ENCODE results near the gene VWA8.
"Not testable (repeated sequence)": the region's sequence is repeated elsewhere in the genome, so short reads cannot be mapped to it uniquely, and the experiment has no call there.

The VWA8 gene

DNA sequence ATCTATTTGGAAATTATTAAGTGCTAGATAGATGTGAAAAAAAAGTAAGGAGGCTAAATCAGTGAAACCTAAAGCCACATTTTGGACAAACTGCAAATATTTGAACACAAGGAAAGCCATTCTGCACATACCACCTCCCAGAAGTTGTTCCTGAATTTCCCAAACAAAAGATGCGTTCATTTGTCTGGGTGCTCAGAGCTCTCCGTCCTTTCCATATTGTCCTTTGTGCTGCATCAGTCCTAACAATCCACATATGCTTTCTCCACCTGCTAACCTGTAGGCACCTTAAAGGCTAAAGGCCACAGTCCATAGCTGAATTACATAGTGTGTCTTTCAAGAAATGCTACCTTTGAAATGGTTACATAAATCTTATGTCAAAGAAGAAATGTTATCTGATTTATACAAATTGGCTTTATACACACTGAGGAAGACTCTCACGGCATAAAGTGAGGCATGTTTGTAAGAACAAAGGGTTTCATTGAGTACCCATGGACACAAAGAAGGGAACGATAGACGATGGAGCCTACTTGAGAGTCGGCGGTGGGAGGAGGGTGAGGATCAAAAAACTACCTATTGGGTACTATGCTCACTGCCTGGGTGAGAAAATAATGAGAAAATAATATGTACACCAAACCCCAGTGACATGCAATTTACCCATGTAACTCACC, 321.5 kb downstream of the VWA8 start:
- no peak for DNase-seq

DNA sequence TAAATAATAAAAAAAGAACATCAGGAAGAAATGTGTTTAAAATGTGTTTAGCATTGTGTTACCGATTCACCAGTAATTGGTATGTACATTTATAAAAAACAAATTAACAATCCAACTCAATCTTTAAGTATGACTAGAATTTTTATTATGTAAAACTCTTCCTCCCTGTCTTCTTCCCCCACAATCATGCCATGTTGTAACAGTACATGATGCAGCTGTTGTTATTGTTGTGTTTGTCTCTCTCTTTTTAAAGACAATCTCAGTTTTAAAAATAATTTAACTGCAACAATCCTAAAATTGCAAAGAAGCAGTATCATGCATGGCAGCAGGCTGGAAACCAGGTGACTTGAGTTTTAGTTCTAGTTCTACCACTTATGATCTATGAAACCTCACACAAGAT, 323.3 kb downstream of the VWA8 start:
- DNase-seq: no peak

DNA sequence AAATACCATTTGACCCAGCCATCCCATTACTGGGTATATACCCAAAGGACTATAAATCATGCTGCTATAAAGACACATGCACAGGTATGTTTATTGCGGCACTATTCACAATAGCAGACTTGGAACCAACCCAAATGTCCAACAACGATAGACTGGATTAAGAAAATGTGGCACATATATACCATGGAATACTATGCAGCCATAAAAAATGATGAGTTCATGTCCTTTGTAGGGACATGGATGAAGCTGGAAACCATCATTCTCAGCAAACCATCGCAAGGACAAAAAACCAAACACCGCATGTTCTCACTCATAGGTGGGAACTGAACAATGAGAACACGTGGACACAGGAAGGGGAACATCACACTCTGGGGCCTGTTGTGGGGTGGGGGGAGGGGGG, 323.9 kb downstream of the VWA8 start:
- not testable (repeated sequence) for DNase-seq

DNA sequence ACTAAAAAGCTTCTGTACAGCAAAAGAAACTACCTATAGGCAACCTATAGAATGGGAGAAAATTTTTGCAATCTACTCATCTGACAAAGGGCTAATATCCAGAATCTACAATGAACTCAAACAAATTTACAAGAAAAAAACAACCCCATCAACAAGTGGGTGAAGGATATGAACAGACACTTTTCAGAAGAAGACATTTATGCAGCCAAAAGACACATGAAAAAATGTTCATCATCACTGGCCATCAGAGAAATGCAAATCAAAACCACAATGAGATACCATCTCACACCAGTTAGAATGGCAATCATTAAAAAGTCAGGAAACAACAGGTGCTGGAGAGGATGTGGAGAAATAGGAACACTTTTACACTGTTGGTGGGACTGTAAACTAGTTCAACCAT, 324.3 kb downstream of the VWA8 start:
- DNase-seq: not testable (repeated sequence)

DNA sequence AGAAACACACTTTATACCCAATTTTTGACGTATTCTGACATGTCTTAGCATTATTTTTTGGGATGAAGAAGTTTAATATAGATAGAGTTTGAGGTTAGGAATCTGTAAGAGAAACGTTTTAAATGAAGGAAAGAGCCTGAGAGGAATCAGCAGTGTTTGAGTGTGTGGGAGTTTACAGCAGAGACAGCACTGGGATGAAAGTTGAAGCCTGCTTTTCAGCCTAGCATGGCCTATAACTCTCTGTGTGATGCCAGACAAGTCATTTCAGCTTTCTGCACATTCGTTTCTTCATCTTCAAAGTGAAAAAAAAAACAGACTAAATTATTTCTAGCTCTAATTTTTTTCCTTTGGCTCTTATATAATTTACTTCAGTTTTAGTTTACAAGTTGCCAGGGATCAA, 326.5 kb downstream of the VWA8 start:
- no peak for DNase-seq

DNA sequence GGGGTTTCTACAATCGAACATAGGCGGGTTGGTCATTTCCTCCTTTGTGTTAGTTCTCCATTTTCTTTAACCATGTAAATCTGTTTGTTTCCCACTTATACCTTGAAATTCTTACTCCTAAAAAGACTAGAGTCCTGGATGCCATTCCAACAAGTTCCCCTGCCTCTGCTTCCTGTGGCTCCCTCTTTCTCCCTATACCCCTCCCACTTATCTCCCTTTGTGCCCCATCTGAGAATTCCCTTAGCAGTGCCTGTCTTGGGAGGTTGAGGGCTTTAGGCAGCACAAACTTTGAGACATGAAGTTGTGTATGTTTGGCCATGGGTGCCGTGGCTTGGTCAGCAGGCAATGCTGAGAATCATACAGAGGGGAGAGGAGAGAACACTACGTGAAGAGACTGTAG, 327.1 kb downstream of the VWA8 start:
- no peak for DNase-seq

DNA sequence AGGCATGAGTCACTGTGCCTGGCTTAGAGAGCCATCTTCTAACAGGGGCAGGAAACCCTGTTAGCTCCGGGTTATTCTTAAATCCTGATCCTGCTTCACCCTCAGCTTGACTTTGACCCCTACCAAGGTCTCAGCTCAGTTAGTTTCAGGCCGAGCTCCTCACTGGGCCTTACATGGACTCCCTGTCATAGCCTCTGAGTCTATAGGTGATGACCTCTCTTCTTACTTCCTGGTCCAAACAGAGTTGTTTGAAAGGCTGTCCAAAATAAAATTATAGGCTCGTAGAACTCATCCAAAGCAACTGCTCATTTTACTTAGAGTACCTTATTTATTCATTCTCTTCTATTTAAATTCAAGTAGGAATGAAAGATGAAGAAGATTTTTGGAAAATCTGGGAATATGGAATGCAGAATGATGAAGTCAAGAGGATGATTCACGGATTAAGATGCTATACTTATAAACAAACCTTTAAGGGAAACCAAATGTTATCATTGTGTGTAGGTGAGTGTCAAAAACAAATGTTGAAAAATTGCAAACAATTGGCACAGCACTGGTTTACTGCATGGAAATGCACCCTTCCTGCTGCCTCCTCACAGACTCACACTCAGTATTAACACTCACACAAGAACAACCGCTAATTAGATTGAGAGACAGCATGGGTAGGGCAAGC, 329.5 kb downstream of the VWA8 start:
- no peak for DNase-seq

DNA sequence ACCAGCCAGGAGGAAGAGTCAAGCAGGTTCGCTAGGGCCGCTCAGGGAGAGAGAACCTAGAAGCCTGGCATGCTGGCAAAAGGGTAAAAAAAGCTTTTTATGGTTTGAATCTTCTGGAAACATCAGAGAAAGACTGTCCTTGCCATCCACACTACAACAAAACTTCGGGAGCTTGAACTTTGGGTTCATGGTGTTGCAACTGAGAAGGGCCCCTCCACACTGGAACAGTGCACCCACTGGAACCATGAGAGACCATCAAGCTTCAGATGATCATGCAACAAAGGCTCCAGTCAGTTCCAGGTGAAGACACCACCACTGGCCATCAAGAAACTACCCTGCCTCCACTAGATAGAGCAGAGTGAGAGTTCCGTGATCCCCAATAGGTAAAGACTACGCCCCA, 333.5 kb downstream of the VWA8 start:
- DNase-seq: no peak

DNA sequence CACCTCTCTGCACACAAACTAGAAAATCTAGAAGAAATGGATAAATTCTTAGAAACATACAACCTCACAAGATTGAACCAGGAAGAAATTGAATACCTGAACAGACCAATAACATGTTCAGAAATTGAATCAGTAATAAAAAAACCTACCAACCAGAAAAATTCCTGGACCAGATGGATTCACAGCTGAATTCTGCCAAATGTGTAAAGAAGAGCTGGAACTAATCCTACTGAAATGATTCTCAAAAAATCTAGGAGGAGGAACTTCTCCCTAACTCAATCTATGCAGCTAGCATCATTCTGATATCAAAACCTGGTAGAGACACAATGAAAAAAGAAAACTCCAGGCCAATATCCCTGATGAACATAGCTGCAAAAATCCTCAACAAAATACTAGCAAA, 336.9 kb downstream of the VWA8 start:
- no peak for DNase-seq

DNA sequence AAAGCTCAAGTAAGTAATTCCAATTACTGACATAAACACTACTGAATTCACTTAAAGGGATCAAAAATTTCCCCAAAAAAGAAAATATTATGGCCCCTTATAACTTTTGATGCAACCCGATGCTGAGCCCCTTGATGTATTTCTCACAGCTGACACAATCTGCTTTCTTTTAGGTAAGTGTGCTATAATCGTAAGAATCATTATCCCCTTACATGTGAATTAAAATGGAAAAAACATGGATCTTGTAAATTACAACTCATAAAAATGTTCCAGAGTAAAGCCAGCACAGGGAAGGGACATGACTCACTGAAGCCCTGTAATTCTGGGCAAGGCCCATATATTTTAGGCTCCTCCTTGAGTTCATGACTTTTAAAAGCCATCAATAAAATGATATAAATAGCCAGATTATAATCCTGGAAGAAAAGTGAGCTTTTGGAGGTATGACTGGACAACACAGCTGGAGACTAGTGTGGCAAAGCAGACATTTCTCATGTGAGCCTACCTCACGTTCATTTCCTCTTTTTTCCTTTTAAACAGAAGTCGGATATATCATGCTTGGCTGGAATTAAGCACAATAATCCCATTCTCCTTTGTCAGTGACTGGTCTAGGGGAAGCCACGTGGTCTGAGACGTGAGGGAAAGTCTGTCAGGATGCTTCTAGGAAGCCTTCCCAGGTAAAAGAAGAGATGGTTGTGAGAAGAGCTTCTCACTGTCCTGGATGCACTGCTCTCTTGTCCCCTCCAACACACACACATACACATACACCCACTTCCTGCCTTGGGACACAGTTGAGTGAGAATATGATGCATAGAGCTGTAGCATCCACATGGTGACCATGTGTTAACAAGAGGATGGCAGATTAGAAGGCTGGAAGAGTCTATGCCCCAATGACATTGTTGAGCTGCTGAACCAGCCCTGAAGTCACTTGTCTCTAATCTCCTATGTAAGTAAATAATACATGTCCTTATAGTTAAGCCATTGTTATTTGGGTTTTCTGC, 338.2 kb downstream of the VWA8 start:
- DNase-seq: no peak

DNA sequence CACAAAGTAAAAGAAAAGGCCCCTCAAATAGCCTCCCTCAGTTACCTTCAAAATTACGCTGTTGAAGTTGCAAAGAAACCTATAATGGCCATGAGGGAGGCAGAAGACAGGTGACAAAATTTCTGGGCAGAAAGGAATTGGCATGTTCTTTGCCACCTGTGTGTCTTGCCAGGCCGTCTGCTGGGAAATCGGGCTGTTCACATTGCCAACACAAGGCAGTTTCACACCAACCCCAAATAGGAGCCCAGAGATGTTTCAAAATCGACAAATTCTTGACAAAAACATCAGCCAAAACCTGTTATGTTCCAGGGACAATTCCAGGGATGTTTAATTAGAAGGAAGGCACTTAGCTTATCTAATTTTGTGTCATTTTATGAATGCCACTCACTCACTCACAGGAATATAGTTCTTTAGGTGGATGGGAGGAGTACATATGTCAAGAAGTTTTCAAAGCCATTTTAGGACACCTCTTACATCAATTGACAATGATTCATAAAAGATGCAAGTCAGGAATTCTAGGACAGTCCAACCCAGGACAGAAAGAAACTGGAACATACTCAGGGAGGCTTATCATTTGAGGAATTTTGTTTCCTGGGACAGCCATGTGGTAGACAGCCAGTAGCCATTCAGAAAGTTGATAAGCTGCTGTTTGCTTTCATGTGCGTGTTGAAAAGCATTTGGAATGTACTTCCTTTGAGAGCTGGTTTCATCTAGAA, 339.0 kb downstream of the VWA8 start:
- DNase-seq: no peak

DNA sequence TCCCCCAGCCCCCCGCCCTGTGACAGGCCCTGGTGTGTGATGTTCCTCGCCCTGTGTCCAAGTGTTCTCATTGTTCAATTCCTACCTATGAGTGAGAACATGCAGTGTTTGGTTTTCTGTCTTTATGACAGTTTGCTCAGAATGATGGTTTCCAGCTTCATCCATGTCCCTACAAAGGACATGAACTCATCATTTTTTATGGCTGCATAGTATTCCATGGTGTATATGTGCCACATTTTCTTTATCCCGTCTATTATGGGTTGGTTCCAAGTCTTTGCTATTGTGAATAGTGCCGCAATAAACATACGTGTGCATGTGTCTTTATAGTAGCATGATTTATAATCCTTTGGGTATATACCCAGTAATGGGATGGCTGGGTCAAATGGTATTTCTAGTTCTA, 343.3 kb downstream of the VWA8 start:
- DNase-seq: not testable (repeated sequence)

DNA sequence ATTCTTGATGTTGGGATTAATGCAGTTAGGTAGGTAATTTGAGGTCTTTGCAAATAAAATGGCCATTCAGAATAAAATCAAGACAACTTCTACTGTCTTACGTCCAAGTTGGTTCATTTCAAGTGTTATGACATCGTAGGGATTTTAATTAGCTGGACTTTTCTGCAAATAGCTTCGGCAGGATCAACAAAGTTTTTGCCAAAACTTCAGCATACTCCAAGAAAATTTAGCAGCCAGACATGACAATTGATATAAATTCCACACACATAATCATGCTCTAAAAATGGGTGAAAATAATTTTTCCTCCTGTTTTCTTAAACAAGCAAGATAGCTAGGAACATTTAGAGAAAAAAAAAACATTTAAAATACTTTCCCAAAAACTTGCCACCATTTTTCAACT, 344.8 kb downstream of the VWA8 start:
- DNase-seq: no peak

DNA sequence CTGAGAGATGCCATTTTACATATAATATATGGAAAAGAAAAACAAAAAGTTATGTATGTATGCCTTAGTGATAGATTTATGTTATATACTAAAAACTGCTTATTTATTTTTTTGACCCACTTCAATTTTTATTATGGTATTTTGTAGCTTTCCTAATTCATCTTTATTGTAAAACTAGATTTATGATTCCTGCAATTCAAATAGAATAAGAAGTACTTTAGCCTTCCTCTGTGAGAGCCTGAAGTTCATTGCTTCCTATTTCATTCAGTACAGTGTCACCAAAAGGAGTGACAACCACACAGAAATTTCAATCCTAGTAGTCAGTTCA, 345.4 kb downstream of the VWA8 start:
- DNase-seq: no peak

DNA sequence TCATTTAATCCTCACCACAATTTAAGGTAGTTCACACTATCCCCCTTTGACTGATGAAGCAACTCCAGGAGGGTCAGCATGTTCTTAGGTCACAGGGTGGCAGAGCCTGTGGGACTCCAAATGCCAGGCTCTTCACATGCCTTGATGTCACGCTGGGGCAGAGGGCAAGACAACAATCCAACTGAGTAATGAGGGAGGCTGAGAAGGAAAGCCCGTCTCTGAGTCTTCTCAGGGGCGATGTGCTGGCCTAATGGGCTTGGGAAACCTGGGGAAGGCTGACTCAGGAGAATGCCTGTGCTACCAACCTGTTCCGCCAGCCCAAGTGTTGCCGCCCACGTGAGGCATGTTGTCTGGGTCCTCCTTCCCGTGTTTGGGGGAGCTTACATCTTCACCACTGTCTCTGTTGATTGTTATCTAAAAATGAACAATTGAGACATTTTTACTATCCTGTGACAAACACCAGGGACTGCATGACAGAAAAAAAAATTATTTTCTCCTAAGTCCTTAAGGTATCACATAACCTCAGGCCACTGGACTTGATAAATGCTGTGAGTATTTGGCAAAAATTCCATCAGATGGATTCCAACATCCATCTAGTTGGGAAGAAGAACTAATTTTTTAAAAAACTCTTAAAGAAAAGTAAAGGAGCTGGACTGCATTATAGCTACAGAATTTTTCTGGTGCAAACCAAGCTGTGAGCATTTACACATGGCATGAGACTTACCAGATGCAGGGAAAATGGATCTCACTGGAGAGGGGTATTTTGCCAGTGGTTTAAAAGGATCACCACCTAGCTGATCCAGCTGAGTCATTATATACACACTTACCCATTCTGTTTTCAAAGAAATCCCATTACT, 346.0 kb downstream of the VWA8 start:
- DNase-seq: no peak

DNA sequence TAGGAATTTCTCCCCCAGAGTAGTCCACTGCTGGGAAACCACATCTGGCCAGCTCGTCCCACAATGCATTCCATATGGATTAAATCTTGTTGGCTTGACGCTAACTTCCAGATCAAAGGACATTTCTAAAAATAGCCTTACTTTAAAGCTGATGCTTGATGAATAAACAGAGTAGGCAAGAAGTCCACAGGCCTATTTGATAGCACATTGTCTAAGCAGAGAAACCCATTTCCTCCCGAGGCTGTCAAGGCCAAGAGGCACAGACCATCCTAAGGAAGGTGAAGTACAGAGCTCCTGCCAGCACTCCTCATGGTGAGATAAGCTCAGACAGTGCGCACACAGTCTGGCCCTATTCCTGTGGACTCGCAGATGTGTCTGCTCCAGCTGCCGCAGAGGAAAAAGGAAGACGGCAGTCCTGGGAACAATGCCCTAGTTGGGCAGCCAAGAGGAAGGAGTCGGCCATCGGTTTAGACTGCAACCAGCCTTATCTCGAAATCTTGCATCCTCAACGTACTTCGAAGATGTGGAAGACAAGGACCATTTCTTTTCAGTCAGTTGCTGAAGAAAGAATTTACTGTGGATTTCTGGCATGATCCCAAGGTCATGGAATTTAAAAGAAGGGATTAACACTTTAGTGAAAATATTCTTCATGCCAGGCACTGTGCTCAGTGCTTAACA, 346.8 kb downstream of the VWA8 start:
- no peak for DNase-seq

DNA sequence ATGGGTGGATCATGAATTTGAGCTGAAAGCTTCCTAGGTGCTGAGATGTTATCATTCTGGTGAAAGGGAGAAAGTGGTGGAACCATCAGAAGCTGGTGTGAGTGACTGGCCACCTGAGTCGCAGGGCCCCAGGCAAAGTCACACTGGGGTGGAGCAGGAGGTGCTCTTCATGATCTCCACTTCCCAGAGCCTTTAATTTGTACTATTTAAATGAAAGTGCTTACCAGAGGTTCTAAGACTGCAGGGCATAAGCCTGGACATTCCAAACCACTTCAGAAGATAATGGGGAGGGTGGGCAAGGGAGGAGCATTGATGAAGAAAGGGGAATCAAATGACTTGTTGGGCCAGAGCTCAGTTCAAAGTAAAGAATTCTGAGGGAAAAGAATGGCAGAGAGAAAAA, 347.4 kb downstream of the VWA8 start:
- DNase-seq: no peak

DNA sequence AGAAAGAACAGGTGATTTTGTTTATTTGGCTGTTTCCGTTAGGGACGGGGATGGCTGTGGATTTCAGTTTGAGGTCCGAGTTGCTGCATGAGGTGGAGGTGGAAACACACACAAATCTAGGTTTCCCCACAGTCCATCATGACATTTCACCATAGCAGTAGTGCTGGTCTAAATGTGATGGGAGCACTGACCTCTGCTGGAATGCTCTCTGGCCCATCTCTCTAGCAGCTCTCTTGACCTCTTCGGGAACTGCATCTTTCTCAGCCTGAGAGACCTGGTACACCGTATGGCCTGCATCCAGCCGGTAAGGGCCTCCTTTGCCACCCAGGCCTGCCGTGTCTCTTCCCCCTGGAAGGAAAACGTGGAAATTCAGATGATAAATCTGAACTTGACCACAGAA, 349.5 kb downstream of the VWA8 start:
- no peak for DNase-seq

DNA sequence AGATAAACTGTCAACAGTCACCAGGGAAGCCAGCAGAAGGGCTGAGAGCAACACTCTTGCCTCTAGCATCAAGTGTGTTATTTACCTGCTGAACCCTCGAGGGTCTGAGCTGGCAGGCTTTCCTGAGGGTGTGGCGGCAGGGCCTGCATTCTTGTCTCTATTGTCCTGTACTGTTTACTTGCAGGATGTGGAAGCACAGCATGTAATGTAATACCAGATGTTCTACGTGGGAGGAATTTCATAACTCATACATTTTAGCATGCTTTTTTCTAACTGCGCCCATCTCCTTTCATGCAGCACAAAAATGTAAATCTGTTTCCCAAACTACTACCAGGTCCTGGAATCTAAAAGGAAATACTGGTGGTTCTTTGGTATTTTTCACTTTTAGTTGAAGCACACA, 350.5 kb downstream of the VWA8 start:
- DNase-seq: no peak

DNA sequence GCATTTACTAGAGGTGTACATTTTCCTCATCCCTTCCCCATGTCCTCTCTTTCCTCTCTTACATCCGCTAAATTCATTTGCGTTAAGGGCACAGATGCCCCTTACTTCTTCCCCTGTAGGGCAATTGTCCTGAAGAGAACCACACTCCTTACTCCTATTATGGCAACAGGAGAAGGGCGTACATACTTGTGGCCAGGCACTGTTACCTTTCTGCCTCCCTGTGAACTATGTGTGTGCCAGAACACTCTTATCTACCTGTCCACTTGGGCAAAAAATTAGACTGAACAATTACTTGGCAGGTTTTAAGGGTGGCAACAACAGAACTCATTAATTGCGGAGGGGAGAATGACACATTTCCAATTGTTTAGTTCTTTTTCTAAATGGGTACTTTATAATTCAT, 351.1 kb downstream of the VWA8 start:
- no peak for DNase-seq

DNA sequence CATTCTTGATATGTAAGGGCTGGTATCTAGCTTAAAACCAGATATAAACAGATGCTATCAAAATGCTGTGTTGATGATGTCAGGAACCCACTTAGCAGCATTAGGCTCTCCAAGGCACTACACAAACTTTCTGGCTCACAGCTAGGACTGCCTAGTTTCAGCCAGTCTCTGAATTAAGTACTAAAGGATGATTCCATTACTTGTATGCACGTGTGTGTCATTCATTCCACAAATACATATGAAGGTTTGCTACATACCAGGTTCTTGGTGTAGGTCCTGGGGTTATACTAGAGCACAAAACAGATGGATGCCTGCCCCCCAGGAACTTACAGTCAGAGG, 352.1 kb downstream of the VWA8 start:
- DNase-seq: no peak
